GM12878 (cell line): Measurements from ENCODE around the gene CHAC2. TPM values are rescaled to one million over a fixed set of nuclear protein-coding genes. Genes with fewer than 3 reads are reported as not detected.
"Not testable (repeated sequence)": the region's sequence is repeated elsewhere in the genome, so short reads cannot be mapped to it uniquely, and the experiment has no call there.

ENCODE experiments used
- ATAC-seq: fragments of 200-7000 bp; cut with Tn5 transposase; 3 replicates; pipeline ENCODE4 v1.9.1; 2020; ENCODE audit warnings: mild to moderate bottlenecking, moderate library complexity
- BruUV-seq: library from RNA; stranded (reverse); fragments of 400-500 nt; replicated peaks from 2 replicates; lab custom pipeline; 2021; lab: Mats Ljungman, UMichigan
- CTCF ChIA-PET: fragments of 300-600 bp; sonication (Branson Sonifier 250); formaldehyde crosslinking; extraction: SDS; loops from one replicate; lab custom pipeline; 2021; ENCODE audit warnings: inconsistent platforms; lab: Yijun Ruan, JAX
- POLR2A ChIA-PET: fragments of 350-600 bp; formaldehyde crosslinking; extraction: SDS; loops from one replicate; lab custom pipeline; 2021; ENCODE audit warnings: inconsistent platforms; lab: Charles Lee
- RAD21 ChIA-PET: fragments of 300-600 bp; sonication (Branson Sonifier 250); formaldehyde crosslinking; loops from one replicate; lab custom pipeline; 2023; ENCODE audit warnings: antibody characterized with exemption; ENCODE audit not compliant: unreplicated experiment; lab: Charles Lee
- SMC1A ChIA-PET: fragments of 300-600 bp; sonication (Branson Sonifier 250); formaldehyde crosslinking; loops from one replicate; lab custom pipeline; 2023; ENCODE audit not compliant: unreplicated experiment, uncharacterized antibody; lab: Charles Lee
- DNase-seq: peaks from one replicate; pipeline ENCODE4 v3.0.0-alpha.2; 2011; ENCODE audit warnings: low read depth, low spot score
- FAIRE-seq: peaks from 3 replicates; lab custom pipeline; 2011; peaks lifted over from hg19 to GRCh38; lab: Jason Lieb, UNC
- H2AFZ ChIP-seq: 2 replicates; pipeline ENCODE4 v1.6.0; 2011; ENCODE audit warnings: low read depth, low read length, control low read depth; ENCODE audit not compliant: control insufficient read depth
- H3K27ac ChIP-seq: 2 replicates; pipeline ENCODE4 v1.5.1; 2011; ENCODE audit warnings: control low read depth; ENCODE audit not compliant: control insufficient read depth, insufficient read depth
- H3K27me3 ChIP-seq, 2 experiments: replicated peaks in 1 of 2; 2 replicates each; pipeline versions ENCODE4 v1.6.0 to v1.6.1; 2011; ENCODE audit warnings: low read length in 1 of 2; ENCODE audit not compliant: control insufficient read depth in 2 of 2, insufficient read depth in 2 of 2
- H3K36me3 ChIP-seq, 2 experiments: 2 replicates each; pipeline ENCODE4 v1.5.1; 2011; ENCODE audit warnings: low read length in 1 of 2; ENCODE audit not compliant: control insufficient read depth in 2 of 2, insufficient read depth in 2 of 2
- H3K4me1 ChIP-seq: 2 replicates; pipeline ENCODE4 v1.6.1; 2011; ENCODE audit warnings: mild to moderate bottlenecking, low read length, moderate library complexity, mixed read lengths; ENCODE audit not compliant: control insufficient read depth, insufficient read depth
- H3K4me2 ChIP-seq: 2 replicates; pipeline ENCODE4 v1.6.0; 2011; ENCODE audit warnings: control low read depth; ENCODE audit not compliant: control insufficient read depth, insufficient read depth
- H3K4me3 ChIP-seq: fragments of 200-600 bp; sonication (generic); 2 replicates; pipeline ENCODE4 v1.5.1; 2016
- H3K79me2 ChIP-seq: 2 replicates; pipeline ENCODE4 v1.6.0; 2011; ENCODE audit warnings: low read length; ENCODE audit not compliant: control insufficient read depth, insufficient read depth
- H3K9ac ChIP-seq: 2 replicates; pipeline ENCODE4 v1.8.0; 2011; ENCODE audit warnings: low read length, control low read depth, mixed read lengths; ENCODE audit not compliant: control insufficient read depth, insufficient read depth
- H3K9me3 ChIP-seq: replicated peaks from 3 replicates; pipeline ENCODE4 v1.5.1; 2011; ENCODE audit warnings: mild to moderate bottlenecking, low read length; ENCODE audit not compliant: control insufficient read depth, insufficient read depth
- H4K20me1 ChIP-seq: 2 replicates; pipeline ENCODE4 v1.6.0; 2011; ENCODE audit not compliant: control insufficient read depth, insufficient read depth
- FOS ChIP-seq: IDR thresholded peaks from 3 replicates; pipeline ENCODE4 v1.6.1; 2011; ENCODE audit warnings: borderline replicate concordance; ENCODE audit not compliant: insufficient read length; ENCODE audit errors: extremely low read depth
- HSF1 ChIP-seq: fragments of 150-350 bp; IDR thresholded peaks from 2 replicates; pipeline ENCODE4 v1.6.1; 2014; ENCODE audit warnings: mild to moderate bottlenecking, low read depth, low read length
- RCOR1 ChIP-seq: conservative IDR thresholded peaks from 2 replicates; pipeline ENCODE4 v1.6.1; 2012; ENCODE audit warnings: low read depth, low read length, improper control_type of control experiment
- SRF ChIP-seq, 2 experiments: IDR thresholded peaks; 2 replicates each; pipeline ENCODE4 v1.6.1; 2011; ENCODE audit warnings: low read depth in 2 of 2, low read length in 2 of 2, mild to moderate bottlenecking in 1 of 2, moderate library complexity in 1 of 2
- WGBS: methylation state at CpG from one replicate; pipeline ENCODE4 v1.1.6; 2016; ENCODE audit warnings: low lambda C conversion rate; ENCODE audit not compliant: insufficient replicate concordance, insufficient coverage; ENCODE audit errors: missing lambda C conversion rate; 5-methylcytosine and 5-hydroxymethylcytosine counted together
- in situ Hi-C: fragments of 300-500 bp; cut with MboI; formaldehyde crosslinking; loops from 9 replicates; pipeline ENCODE4 v1.14.3; 2018; ENCODE audit warnings: mixed read lengths
- intact Hi-C: fragments of 100-400 bp; cut with micrococcal nuclease; formaldehyde crosslinking; loops from one replicate; pipeline ENCODE4 v1.14.2; 2022; ENCODE audit not compliant: unreplicated experiment
- polyA plus RNA-seq, 11 experiments: library from polyadenylated mRNA; depleted of rRNA in 4 of 11; unstranded in 6 of 11; stranded (reverse) in 5 of 11; fragments of >200 nt; fragmentation: Nextera tagmentation in 4 of 11; fragmentation: Illumina TruSeq in 1 of 11; extraction: Ambion mirVana in 4 of 11; extraction: Trizol in 1 of 11; gene quantifications; 1 replicate in 1 of 11; 2 replicates in 10 of 11; pipeline versions ENCODE4 v1.2.1 to v1.2.3, GENCODE V29; 2011 to 2016; ENCODE audit warnings: inconsistent platforms in 2 of 11, missing spikeins in 2 of 11, low read depth in 1 of 11
- total RNA-seq, 4 experiments: library from RNA; depleted of rRNA in 3 of 4; stranded (reverse); fragments of >200 nt in 3 of 4; fragmentation: Illumina TruSeq in 1 of 4; extraction: Trizol in 1 of 4; gene quantifications; 2 replicates each; pipeline versions ENCODE4 v1.2.1 to v1.2.3, GENCODE V29; 2013 to 2021
- TF ChIP-seq, protein P1 (sequence below): IDR thresholded peaks from 2 replicates; pipeline ENCODE4 v1.6.1; 2011; ENCODE audit warnings: mild to moderate bottlenecking, low read depth, low read length, moderate library complexity; ENCODE audit not compliant: insufficient replicate concordance

CHAC2 gene
- total and polyA plus RNA-seq, 10 of the 15 experiments (the other 5 are each of a cell fraction or from before 2014, with no cell fraction given), result 11.0 to 67.6 (median 25.0) TPM

- Histone ChIP-seq H3K79me2 (no peaks in the 10 kb centered on the region), H2AFZ (no peak overlapping the region), H3K9me3 (no peaks in the 10 kb centered on the region), H3K36me3 (no peaks in the 10 kb centered on the region; a peak in 1 of 4 replicates), H4K20me1 (no peaks in the 10 kb centered on the region), H3K4me1 (peaks cover 11% of the 10 kb centered on the region; the same call in 1 of the 2 replicates), H3K27ac (no peak overlapping the region), H3K4me3 (no peak overlapping the region), H3K27me3 (no peaks in the 10 kb centered on the region), H3K4me2 (no peak overlapping the region), H3K9ac (no peak overlapping the region)
- FAIRE-seq, result no peak
- ChIA-PET POLR2A (interaction anchor here (1.8 kb wide), 1 partner anchor 11 kb away, joined by 6 read pairs; the partner anchor contains the start of gene CHAC2), SMC1A (interaction anchor here (2.8 kb wide), 1 partner anchor 11 kb away, joined by 13 read pairs; the partner anchor contains the start of gene CHAC2), CTCF (no interaction called here), RAD21 (no interaction called here)
- TF ChIP-seq RCOR1 (no peak), FOS (no peak), SRF (IDR thresholded peaks at IDR 0.05; ENCODE audit: low read depth in 2 of 2, low read length in 2 of 2) (no peak), HSF1 (no peak)
- TF ChIP-seq, protein P1, sequence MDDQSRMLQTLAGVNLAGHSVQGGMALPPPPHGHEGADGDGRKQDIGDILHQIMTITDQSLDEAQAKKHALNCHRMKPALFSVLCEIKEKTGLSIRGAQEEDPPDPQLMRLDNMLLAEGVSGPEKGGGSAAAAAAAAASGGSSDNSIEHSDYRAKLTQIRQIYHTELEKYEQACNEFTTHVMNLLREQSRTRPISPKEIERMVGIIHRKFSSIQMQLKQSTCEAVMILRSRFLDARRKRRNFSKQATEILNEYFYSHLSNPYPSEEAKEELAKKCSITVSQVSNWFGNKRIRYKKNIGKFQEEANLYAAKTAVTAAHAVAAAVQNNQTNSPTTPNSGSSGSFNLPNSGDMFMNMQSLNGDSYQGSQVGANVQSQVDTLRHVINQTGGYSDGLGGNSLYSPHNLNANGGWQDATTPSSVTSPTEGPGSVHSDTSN, result no peak
- intact Hi-C loops (no loop called here), in situ Hi-C loops (no loop called here)
- no TSS peak for BruUV-seq
- WGBS, result 98% methylated on average over 14 of the region's 15 CpGs
- no peak for DNase-seq
- ATAC-seq, result no peak
Measured at GRCh38 chr2:53756644-53757043, 11.0 kb upstream of the CHAC2 start.

GRCh38 chr2:53757206-53757605 lies 10.4 kb upstream of the CHAC2 start:
- POLR2A ChIA-PET, result interaction anchor here (1.8 kb wide), 1 partner anchor 10 kb away, joined by 6 read pairs; the partner anchor contains the start of gene CHAC2
- BruUV-seq, H3K4me2 ChIP-seq, H3K27me3 ChIP-seq, H3K9me3 ChIP-seq, ATAC-seq, H2AFZ ChIP-seq, H3K79me2 ChIP-seq, intact Hi-C loops, in situ Hi-C loops, H4K20me1 ChIP-seq, CTCF ChIA-PET, H3K4me1 ChIP-seq, H3K4me3 ChIP-seq, FAIRE-seq, H3K9ac ChIP-seq, H3K27ac ChIP-seq, H3K36me3 ChIP-seq, RAD21 ChIA-PET, DNase-seq: not testable (repeated sequence)
- SMC1A ChIA-PET, result interaction anchor here (2.8 kb wide), 1 partner anchor 10 kb away, joined by 13 read pairs; the partner anchor contains the start of gene CHAC2
- WGBS, result 99% methylated on average over 14 of the region's 14 CpGs
